IPS-11a (cell line): ENCODE results near the gene HMX1.

Experiments
- H3K4me3 ChIP-seq: one replicate; pipeline ENCODE4 v1.5.1; 2013; ENCODE audit warnings: low read depth, low read length, control low read depth

HMX1 gene

DNA sequence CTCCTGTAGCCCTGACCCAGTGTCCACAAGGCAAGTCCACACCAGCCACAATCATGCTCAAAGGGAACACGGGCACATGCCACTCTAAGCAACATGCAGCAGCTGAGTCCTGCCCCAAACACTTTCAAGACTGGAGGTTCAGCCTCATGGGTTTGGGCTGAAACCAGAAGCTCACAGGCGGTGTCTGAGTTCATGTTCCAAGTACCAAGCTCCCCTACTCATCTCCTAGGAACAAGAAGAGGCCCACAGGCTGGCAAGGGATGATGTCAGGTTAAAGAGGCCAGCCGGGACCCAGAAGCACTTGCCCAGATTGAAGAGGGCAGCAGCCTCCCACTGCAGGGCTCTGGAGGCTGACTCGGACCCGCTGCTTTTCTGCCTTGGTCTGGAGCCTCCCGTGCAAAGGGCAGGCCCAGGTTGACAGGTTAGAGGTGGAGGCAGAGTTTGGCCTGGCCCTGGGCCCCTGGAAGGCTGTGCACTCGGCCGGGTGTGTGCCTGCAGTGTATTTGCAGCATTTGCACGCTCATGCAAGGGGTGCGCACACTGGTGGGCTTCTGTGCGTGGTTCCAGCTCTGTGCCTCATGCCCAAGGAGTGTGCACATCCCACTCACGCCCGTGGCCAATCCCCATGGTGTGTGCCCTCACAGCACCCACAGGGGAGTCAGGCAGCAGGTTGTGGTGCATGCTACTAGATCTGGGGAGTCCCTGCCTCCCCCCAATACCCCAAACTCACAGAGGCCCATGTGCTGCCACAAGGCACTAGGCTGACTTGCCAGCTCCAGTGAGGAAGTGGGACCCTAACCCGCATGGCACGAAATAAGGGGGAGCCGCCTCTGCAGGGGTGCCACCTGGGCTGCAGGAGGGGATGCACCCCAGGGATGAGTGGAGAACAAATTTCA, 2.4 kb downstream of the HMX1 start:
- no peak overlapping the region for H3K4me3 ChIP-seq

DNA sequence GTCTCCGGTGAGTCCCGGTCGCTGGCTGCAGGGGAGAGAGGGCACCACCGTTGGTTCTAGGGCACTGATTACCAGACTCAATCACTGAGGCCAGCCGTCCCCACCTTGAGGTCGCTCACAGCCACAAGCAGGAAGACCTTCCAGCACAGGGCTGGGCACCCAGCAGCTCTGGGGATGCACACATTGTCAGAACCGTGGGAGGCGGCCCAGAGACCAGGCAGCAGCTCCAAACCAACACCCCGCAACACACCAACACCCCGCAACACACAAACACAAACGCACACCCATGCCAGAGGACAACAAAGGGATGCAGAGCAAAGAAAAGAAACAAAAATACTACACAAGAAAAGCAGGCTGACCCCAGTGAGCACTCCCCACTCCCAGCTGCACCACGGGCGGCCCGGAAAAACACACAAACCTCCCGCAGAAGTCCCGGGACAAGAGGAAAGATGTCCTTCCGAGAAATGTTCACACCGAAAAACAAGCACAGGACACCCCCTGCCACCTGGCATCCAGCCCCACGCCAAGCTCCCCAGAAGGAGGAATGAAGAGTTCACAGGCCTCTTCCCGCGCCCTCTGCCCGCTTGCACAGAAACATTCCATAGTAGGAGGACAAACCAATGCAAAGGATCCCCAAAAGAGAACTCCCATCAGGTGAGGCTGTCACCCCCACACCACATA, 3.2 kb downstream of the HMX1 start:
- no peak overlapping the region for H3K4me3 ChIP-seq

DNA sequence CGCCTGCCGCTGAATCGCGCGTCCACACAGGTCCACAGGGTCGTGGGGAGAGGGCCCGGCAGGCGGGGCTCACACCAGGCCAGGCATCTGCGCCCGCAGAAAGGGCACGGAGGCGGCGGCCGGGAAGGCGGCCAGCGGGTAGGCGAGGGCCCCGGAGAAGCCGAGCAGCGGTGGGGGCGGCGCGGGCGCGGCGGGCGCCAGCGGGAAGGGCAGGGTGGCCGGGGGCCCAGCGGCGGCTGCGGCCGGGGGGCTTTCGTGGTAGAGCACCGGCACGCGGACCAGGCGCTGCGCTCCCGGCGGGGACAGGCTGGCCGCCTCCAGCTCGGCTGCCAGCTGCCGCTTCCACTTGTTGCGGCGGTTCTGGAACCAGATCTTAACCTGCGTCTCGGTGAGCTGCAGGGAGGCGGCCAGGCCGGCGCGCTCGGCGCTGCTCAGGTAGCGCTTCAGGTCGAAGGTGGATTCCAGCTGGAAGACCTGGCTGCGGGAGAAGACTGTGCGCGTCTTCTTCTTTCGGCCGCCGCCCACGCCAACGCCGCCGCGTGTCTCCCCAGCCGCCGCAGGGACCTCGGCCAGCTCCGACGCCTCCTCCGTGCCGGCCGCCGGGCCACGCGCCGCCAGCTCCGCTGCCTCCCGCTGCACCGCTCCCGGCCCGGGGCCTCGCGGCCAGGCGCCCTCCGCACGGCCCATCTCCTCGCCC, 3.9 kb downstream of the HMX1 start:
- H3K4me3 ChIP-seq, result no peak overlapping the region

DNA sequence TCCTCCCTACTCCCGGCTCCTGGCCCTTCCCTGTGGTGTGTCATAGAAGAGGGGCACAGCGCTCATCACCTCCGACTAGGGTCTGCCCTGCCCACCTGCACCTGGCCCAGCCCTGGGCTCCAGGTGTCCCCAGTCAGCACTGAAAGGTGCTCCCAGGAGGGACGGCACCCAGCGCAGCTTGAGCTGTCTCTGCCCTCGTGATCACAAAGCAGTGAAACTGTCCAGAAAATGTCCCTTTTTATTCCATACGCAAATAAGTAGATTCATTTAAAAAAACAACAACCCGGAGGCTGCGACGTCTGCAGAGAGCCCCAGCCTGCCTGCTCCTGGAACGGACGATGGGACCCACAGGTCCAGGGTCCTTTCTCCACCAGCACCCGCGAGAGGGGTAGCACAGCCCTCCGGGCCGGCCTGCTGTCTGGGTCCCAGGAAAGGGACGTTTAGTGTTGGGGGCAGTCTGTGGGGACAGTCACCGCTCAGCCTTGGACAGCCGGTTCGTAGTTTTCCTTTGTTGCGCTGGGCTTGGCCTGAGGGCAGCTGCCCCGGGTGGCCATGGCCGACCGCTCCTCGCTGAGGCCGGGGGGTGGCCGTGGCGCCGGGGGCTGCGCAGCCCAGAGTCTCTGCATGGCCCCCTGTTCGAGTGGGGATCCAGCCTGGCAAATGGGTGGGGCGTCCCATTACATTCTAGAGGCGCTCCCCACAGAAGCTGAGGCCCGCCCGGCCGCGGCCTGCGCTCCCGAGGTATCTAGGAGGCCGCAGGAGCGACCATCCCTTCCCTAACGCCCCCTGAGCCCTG, 4.6 kb downstream of the HMX1 start:
- H3K4me3 ChIP-seq, result no peak overlapping the region

DNA sequence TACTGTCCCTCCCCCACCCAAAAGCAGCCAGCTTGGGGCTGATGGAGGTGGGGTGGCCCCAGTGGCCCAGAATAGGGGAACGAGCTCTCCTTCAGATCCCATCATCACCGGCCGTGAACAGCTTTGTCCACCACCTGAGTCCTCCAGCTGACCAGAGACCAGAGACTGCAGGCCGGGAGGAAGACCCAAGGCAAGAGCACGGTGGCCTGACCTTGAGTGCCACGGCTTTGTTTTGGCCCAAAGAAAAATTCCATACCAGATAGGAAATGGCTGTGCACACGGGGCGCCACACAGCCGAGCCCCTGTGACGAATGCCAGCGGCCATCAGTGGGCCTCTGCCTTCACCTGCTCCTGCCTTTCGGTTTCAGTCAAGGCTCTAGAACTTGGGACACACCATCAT, 5.2 kb downstream of the HMX1 start:
- no peak overlapping the region for H3K4me3 ChIP-seq

DNA sequence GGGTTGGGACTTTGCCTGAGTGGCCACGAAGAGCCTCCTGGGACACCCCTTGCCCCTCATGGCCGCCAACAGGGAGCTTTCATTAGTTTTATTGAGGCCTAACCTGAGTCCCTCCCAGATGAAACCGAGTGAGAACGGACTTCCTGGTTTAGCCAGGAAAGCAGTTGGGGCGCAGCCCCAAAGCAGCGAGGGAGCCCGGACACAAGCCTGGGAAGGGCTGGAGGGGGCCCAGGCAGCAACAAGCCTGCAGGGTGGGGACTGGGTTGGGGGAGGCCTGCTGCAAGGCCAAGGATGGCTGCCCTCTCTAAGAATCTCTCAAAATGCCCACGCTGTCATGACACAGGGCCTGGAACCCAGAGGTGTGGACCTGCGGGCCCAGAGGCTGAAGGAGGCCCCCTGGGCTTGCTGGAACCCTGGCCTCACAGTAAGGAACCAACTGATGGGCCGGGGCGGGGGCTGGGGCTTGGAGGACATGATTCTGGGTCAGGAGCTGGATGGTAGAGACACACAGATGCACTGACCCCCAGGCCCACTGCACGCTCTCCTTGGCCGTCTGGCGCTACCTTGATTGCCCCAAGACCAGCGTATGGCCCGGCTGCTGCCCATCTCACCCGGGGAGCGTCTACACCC, 5.8 kb downstream of the HMX1 start:
- H3K4me3 ChIP-seq, result no peak overlapping the region

DNA sequence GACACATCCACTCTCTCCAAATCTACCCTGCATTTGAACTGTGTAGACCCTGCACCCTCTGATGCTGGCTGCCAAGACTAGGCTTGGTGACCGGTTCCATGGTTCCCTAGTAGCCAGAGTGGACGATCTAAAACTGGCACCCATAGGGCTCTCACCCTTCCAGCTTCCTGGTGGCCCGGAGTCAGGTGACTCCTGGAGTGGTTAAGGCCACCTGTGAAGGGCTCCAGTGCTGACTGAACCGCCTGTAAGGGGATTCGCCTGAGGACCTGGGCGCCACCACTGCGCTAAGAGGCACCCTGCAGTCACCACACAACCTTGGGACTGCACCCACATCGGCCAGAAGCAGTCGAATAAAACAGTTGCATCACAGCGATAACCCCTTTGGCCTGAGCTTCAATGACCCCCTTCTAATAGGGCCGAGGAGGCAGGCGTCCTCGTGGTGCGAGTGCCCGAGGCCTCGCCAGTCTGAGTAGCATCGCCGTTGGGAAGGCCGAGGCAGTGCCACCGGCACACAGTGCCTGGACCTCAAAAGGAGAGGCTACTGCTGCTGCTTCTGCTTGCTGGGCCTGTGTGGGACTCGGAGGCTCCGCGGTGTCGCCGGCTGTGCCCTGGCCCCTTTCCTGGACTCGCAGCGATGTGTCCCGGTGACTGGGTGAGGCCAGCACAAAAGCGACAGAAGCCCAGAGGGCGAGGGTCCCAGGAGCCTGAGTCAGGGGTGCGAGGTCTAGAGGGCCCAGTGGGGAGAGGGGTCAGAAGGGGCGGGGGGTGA, 6.5 kb downstream of the HMX1 start:
- H3K4me3 ChIP-seq, result no peak overlapping the region

DNA sequence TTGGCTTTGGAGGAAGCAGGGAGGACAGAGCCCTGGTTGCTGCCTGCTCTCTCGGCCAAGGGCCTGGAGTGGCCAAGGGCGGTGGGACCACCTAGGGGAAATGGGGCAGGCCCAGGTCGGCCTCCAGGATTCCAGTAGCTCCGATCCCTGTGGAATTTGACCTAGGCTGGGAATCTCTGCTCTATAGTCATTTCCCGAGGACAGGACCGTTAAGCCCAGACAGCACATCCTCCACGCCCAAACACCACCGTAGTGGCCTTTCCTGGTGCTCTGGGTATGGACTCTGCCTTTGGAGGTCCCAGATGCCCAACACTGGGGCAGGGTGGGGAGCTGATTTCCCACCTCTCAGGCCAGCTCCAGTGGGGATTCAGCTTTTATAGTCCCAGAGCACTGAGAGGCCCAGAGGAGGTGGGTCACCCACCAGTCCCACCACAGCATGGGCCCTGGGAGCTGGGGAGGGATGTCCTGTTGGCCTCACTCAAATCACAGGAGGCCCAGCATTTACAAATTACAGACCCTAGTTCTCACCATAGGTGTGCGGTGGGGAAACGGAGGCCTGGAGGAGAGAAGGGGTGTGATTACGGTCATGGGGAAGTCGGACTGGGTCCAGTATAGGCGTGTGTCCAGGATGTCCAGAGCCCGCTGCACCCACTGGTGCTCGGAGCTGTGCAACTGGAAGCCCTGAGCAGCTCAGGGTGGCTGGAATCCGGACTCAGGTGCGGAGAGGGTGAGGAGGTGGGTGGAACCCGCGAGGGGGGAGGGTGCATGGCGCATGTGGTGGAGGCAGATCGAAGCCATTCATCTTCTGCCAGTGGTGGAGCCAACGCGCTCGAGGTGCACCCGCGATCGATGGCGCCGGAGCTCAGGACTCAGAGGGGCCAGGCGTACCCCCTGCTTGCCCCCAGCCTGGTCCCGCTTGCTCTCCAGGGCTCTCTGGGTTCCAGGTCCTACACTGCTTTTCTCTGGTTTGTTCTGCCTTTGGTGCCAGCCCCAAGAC, 7.7 kb downstream of the HMX1 start:
- H3K4me3 ChIP-seq, result no peak overlapping the region

DNA sequence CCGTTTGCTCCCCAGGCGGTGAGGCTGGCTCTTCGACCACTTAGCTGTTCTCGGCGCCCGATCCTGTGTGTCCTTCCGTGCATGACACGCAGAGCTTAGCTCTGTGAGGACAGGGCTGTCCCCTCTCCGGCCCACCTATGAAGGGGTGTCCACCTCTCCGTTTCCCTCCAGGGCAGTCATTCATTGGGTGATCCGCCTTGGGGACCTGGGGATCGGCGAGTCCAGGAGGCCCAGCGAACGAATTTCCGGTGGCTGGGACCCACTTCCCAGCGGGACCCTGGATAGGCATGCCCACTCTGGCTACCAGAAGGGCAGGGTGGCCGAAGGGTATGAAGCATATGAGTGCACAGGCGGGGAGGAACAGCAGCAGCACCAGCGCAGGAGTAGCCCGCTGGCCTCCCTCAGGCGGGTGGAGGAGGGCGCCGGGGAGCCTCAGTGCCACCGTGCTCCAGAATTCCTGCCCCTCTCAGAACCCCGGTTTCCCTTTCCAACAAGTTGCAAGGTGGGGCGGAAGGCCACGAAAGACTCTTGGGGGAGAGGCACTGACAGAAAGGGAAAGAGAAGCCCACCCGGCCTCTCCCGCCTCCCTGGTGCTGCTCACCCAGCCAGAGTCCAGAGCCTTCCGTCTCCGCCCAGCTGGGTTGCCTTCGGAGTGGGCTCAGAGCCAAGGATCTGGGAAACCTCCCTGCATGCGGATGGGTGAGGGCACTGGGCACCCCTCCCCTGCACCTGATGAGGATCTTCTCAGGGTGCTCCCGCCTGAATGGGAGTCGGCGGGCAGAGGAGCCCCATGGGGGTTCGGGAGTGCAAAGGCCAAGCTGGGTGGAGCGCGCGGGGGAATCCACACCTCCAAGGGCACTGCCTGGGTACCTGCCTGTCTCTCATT, 8.6 kb downstream of the HMX1 start:
- no peak overlapping the region for H3K4me3 ChIP-seq

DNA sequence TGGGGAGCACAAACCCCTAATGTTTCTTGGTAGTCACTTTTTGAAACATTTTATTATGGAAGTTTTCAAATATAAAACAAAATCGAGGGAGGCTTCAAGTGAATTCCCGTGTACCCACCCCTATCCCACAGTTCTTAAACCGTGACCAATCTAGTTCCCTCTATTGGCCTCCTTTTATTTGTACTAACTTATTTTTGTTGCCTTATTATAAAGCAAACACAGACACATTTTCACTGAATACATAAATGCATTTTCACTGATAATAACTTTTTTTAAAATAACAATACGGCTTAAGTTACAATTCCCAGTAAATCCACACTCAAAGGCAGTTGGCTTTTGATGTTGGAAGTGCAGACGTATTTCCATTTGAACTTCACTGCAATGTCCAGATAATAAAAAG, 9.3 kb downstream of the HMX1 start:
- H3K4me3 ChIP-seq, result no peak overlapping the region

DNA sequence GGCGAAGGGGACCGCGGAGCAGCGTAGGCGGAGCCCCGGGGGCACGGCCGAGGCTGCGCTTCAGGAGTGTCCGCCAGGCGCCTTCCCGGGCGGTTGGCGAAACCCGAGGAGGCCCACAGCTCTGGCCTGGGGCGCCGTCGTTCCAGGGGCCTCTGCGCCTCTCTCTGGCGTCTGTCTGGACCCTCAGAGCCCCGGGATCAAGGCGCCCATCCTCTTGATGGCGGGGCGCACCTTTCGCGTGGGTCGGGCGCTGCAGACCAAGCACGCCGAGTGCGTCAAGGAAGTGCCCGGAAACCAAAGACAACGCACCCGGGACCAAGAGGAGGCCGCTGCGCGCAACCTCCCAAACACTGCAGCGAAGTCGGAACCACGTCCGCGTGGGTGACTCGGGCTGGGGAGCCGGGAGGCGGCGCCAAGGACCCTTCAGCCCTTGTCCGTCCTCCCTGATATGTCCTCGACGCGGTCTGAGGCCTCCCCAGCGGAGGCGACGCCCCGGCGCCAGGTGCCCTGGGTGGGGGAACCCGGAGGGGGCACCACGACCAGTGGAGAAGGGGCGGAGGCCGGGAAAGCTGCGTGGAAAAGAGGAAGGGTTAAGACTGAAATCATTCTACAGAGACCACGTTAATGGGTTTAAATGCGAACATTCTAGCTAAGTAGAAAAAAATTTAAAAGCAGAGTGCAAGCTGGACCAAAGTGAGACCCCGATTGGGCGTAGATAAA, 9.9 kb downstream of the HMX1 start:
- H3K4me3 ChIP-seq, result no peak overlapping the region

DNA sequence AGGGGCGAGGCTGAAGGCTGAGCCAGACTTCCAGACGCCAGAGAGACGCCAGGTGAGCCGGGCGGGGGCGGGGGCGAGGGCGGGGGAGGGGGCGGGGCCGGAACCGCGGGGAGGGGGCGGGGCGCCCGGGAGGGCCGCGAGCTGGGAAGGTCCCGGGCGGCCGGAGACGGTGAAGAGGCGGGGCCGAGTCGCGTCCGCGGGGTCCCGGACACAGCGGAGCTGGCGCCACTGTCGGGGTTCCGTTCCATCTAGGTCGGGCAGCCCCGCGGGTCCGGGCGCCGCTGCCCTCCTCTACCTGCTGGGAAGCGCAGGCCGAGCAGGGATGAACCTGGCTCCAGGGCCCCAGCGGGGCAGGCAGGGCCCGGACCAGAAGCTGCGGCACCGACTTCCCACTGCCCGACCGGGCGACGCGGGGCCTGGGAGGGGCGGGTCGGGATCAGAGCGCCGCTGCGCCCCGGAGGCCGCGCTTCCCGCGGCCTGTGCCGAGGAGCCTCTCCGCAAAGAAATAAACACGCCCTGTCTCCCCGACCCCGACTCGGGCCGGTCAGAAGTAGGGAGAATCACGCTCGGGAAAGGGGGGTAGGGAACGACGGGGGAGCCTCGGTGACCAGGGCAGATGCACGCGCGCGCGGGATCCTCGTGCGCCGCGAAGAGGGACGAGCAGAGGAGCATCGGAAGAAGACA, 10.6 kb downstream of the HMX1 start:
- peak overlapping the region; percentile 33 for H3K4me3 ChIP-seq

DNA sequence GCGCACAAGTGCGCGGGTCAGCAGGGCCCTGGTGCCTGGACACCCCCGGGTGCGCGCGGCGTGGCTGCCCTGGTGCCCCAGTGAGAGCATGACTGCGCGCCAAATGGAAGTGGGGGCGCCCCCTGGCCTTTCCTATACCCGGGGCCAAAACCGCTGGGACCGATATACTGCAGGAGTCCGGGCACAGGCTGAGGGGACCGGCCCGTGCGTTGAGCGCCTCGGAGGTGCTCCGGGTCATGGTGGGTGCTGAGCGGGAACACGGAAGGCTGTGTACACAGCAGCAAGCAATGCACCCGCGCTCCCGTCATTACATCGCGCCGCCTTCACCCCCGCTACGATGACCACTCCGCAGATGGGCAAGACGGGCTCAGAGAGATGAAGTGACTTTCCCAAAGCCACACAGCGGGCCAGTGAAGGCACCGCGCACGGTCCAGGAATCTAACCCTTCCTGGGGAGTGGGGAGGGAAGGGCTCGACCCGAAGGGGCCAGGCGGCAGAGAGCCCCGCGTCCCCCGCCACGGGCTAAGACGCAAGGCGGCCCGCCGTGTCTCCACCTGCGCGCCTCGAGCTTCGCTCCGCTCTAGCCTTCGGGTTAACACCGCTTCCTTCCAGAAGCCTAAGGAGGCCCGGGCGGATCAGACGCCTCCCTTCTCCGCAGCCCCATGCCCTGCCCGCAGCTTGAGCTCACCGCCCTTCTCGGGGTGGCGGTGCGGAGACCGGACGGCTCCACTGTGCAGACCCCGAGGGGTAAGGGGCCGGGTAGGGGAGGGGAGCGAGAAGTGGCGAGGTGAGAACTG, 11.3 kb downstream of the HMX1 start:
- no peak overlapping the region for H3K4me3 ChIP-seq

DNA sequence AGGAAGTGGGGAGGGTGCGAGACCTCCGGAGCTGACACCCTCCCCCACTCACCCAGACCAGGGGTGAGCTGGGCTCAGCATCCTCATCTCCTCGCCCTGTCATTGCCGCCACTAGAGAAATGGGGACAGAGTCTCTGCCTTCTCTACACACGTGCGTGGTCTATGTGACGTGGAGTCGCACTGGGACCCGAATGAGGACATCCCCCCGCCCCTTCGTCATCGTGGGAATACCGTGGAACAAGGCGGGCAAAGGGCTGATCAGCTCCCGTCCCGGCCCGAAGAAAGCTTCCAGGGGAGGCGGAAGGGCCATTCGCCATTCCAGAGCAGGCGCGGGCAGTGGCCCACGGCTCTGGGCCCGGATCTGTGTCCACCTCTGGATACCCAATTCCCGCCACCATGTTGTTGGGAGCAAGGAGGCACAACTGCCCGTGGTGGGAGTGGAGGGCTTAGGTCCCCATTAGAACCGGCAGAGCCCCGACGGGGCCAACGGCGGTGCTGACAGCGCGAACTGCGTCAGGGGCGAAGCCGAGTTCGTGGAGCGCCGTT, 12.0 kb downstream of the HMX1 start:
- no peak overlapping the region for H3K4me3 ChIP-seq

DNA sequence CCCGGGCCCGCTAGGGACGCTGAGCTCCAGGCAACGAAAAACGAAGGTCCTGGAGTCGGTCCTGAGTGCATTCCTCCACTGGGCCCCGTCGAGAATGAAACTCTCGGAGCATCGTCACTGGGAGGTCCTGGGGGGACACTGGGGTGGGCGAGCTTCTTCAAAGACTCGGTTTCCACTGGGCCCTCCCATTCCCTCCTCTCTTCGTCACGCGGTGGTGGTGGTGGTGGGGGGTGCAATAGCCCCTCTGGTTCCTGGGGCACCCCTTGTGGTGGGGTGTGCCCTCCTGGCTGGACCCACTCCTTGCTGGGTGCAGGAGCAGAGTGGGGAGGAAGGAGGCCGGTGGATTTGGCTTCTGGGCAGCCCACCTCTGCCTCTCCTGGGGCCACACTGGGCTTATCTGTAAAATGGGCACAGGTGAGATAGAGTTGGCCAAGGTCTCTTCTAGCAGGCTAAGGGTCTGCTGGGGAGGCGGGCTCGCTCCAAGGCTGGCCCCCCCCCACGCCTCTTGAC, 12.9 kb downstream of the HMX1 start:
- no peak overlapping the region for H3K4me3 ChIP-seq
